Activated B cell treated with CpG ODN at 0.5 μM for 24 hours (primary cell): ENCODE data around the gene TPGS2. TPM values are rescaled to one million over a fixed set of nuclear protein-coding genes. Genes with fewer than 3 reads are reported as not detected.

Experiments used
- ATAC-seq: fragments of 200-7000 bp; cut with Tn5 transposase; one replicate; pipeline ENCODE4 v1.10.0; 2021; ENCODE audit warnings: low read depth, mild to moderate bottlenecking, moderate library complexity
- CTCF ChIA-PET: fragments of 350-600 bp; sonication (Branson Sonifier 250); formaldehyde crosslinking; loops from one replicate; lab custom pipeline; 2021; ENCODE audit warnings: antibody characterized with exemption; lab: Charles Lee
- POLR2A ChIA-PET: fragments of 350-600 bp; sonication (Branson Sonifier 250); formaldehyde crosslinking; loops from one replicate; lab custom pipeline; 2021; ENCODE audit warnings: antibody characterized with exemption; lab: Charles Lee
- DNase-seq: peaks from one replicate; pipeline ENCODE4 v3.0.0; 2022
- H3K27ac Mint-ChIP-seq: one replicate; pipeline ENCODE4 v1.8.0; 2020; ENCODE audit warnings: mixed read lengths
- H3K27me3 Mint-ChIP-seq: one replicate; pipeline ENCODE4 v1.8.0; 2021; ENCODE audit warnings: mixed read lengths
- H3K36me3 Mint-ChIP-seq: one replicate; pipeline ENCODE4 v1.8.0; 2021; ENCODE audit warnings: low read depth, mixed read lengths
- H3K4me1 Mint-ChIP-seq: one replicate; pipeline ENCODE4 v1.8.0; 2021; ENCODE audit warnings: mixed read lengths
- H3K4me3 Mint-ChIP-seq: one replicate; pipeline ENCODE4 v1.8.0; 2020; ENCODE audit warnings: mild to moderate bottlenecking, mixed read lengths
- H3K9me3 Mint-ChIP-seq: one replicate; pipeline ENCODE4 v1.8.0; 2020; ENCODE audit warnings: mixed read lengths
- CTCF ChIP-seq: fragments of 200-600 bp; IDR thresholded peaks from one replicate; pipeline ENCODE4 v1.8.0; 2022; ENCODE audit warnings: antibody characterized with exemption, mild to moderate bottlenecking
- intact Hi-C: fragments of 100-400 bp; cut with micrococcal nuclease; formaldehyde crosslinking; loops from one replicate; pipeline ENCODE4 v1.15.1; 2024
- total RNA-seq: library from RNA; stranded (reverse); gene quantifications from 2 replicates; pipeline ENCODE4 v1.2.3, GENCODE V29; 2022

The TPGS2 gene
- total RNA-seq, 1 donor from 2014 or later: 45.1 TPM

GRCh38 chr18:36745219-36745975 lies 83.4 kb downstream of the TPGS2 start:
- ChIA-PET POLR2A (no interaction called here), CTCF (no interaction called here)
- ATAC-seq (no peak), DNase-seq (no peak)
- H3K4me1 Mint-ChIP-seq: no peaks in the 10 kb centered on the region
- TF ChIP-seq CTCF: no peak
- H3K4me3 Mint-ChIP-seq: no peak overlapping the region
- no peak overlapping the region for H3K27ac Mint-ChIP-seq
- H3K36me3 Mint-ChIP-seq: no peaks in the 10 kb centered on the region
- H3K9me3 Mint-ChIP-seq: peaks cover 3% of the 10 kb centered on the region
- no peaks in the 10 kb centered on the region for H3K27me3 Mint-ChIP-seq
- intact Hi-C loops: no loop called here

- Mint-ChIP-seq H3K27ac (no peak overlapping the region), H3K27me3 (no peaks in the 10 kb centered on the region), H3K36me3 (no peaks in the 10 kb centered on the region), H3K4me1 (no peaks in the 10 kb centered on the region), H3K4me3 (no peak overlapping the region), H3K9me3 (no peaks in the 10 kb centered on the region)
- intact Hi-C loops: no loop called here
- ChIA-PET CTCF (no interaction called here), POLR2A (no interaction called here)
- TF ChIP-seq CTCF: no peak
- DNase-seq (no peak), ATAC-seq (no peak)
Measured at GRCh38 chr18:36744261-36744876, 84.4 kb downstream of the TPGS2 start.

Other genes with a start within 250 kb of the TPGS2 start
- gene KIAA1328, start 125 bp upstream of the TPGS2 start, total RNA-seq: 11.7 and 12.9 TPM in 2 replicates